Omental fat pad (tissue), 4 donors: ENCODE results near the gene PRMT6. TPM values are rescaled to one million over a fixed set of nuclear protein-coding genes. Genes with fewer than 3 reads are reported as not detected.
"Not testable (repeated sequence)": the region's sequence is repeated elsewhere in the genome, so short reads cannot be mapped to it uniquely, and the experiment has no call there.

ENCODE experiments used
- ATAC-seq: fragments of 150-250 bp; one replicate; pipeline ENCODE4 v1.9.1; 2016; ENCODE audit warnings: mild to moderate bottlenecking, moderate library complexity; ENCODE audit not compliant: low FRiP score
- DNase-seq: peaks from one replicate; pipeline ENCODE4 v3.0.0-alpha.2; 2019; ENCODE audit warnings: low spot score
- total RNA-seq, 4 donors: library from RNA; depleted of rRNA; stranded (reverse); fragments of >200 nt; gene quantifications; one replicate each; pipeline ENCODE4 v1.1.0, GENCODE V29; 2016
- TF ChIP-seq, protein P1 (sequence below), 3 donors: fragments of 450-650 bp; IDR thresholded peaks; one replicate each; pipeline ENCODE4 v1.5.1; 2016 to 2017; ENCODE audit warnings: antibody characterized with exemption in 3 of 3, mild to moderate bottlenecking in 3 of 3, moderate library complexity in 2 of 3

PRMT6 gene
- total RNA-seq, 4 donors from 2014 or later = 8.1 to 14.2 (median 9.5) TPM

GRCh38 chr1:107047602-107048001, 8.9 kb upstream of the PRMT6 start:
- no peak for ATAC-seq
- TF ChIP-seq, protein P1, sequence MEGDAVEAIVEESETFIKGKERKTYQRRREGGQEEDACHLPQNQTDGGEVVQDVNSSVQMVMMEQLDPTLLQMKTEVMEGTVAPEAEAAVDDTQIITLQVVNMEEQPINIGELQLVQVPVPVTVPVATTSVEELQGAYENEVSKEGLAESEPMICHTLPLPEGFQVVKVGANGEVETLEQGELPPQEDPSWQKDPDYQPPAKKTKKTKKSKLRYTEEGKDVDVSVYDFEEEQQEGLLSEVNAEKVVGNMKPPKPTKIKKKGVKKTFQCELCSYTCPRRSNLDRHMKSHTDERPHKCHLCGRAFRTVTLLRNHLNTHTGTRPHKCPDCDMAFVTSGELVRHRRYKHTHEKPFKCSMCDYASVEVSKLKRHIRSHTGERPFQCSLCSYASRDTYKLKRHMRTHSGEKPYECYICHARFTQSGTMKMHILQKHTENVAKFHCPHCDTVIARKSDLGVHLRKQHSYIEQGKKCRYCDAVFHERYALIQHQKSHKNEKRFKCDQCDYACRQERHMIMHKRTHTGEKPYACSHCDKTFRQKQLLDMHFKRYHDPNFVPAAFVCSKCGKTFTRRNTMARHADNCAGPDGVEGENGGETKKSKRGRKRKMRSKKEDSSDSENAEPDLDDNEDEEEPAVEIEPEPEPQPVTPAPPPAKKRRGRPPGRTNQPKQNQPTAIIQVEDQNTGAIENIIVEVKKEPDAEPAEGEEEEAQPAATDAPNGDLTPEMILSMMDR (IDR thresholded peaks at IDR 0.05) = no peak

GRCh38 chr1:107048241-107048640, 8.2 kb upstream of the PRMT6 start:
- ATAC-seq (no peak), DNase-seq (no peak)
- TF ChIP-seq, protein P1 (IDR thresholded peaks at IDR 0.05) = no peak

More at GRCh38 chr1:107047602-107048001, 8.9 kb upstream of the PRMT6 start:
- DNase-seq = no peak

DNA sequence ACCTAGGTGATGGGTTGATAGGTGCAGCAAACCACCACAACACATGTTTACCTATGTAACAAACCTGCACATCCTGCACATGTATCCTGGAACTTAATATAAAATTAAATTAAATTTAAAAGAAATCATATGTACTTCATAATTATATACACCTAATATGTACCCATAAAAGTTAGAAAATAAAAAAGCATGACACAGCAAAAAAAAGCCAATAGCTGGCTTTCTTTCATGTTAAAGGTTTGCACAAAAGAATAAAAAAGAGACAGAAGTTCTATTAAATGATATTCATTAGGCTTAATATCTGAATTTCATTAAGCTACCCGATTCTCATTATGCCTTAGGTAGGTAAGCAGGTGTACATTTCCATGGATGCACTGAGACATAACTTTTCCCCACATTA, 5.2 kb upstream of the PRMT6 start:
- TF ChIP-seq, protein P1 (IDR thresholded peaks at IDR 0.05) = no peak
- ATAC-seq = no peak
- no peak for DNase-seq

DNA sequence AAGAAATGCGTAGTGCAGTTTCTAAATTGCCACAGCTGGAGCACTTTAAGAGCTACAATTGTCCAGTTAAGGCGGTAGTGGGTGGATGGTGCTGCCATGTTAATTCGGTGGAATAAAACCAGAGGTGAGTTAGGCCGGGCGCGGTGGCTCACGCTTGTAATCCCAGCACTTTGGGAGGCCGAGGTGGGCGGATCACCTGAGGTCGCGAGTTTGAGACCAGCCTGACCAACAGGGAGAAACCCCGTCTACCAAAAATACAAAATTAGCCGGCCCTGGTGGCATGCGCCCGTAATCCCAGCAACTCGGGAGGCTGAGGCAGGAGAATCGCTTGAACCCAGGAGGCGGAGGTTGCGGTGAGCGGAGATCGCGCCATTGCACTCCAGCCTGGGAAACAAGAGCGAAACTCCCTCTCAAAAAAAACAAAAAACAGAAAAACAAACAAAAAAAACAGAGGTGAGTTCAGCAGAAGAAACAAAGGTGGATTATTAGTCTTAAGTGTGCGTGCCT, 502 bp upstream of the PRMT6 start:
- DNase-seq, ATAC-seq: not testable (repeated sequence)

- ATAC-seq (peak; percentile 63), DNase-seq (no peak)
- TF ChIP-seq, protein P1 (IDR thresholded peaks at IDR 0.05) = no peak
These were observed 991 bp downstream of the PRMT6 start for GRCh38 chr1:107057197-107058133.

GRCh38 chr1:107058245-107059032, 2.0 kb downstream of the PRMT6 start:
- no peak for ATAC-seq
- TF ChIP-seq, protein P1 (IDR thresholded peaks at IDR 0.05) = no peak
- DNase-seq = no peak

- ATAC-seq (no peak), DNase-seq (no peak)
- TF ChIP-seq, protein P1 (IDR thresholded peaks at IDR 0.05) = no peak
These were observed 5.4 kb downstream of the PRMT6 start for GRCh38 chr1:107061886-107062285.
